Stimulated activated naive B cell treated with anti-CD40 and anti-IgM and Interleukin-4, amounts not matched to agents 10 μg/mL and 1 μg/mL and 100 μg/mL, for 72 hours (primary cell): Measurements from ENCODE around the gene LYPLA2.
"Not testable (repeated sequence)": the region's sequence is repeated elsewhere in the genome, so short reads cannot be mapped to it uniquely, and the experiment has no call there.

Experiments
- ATAC-seq, 2 donors: fragments of 150-1000 bp; cut with Tn5 transposase; replicated peaks; 2 replicates each; pipeline ENCODE4 v1.10.0; 2021; ENCODE audit warnings: moderate library complexity in 1 of 2
- DNase-seq: peaks from one replicate; pipeline ENCODE4 v3.0.0; 2021
- H3K27ac Mint-ChIP-seq: one replicate; pipeline ENCODE4 v1.8.0; 2022; ENCODE audit warnings: mild to moderate bottlenecking, mixed read lengths
- H3K27me3 Mint-ChIP-seq, 2 donors: one replicate each; pipeline ENCODE4 v1.8.0; 2022; ENCODE audit warnings: mixed read lengths in 2 of 2
- H3K36me3 Mint-ChIP-seq, 2 donors: one replicate each; pipeline ENCODE4 v1.8.0; 2022; ENCODE audit warnings: mixed read lengths in 2 of 2, mild to moderate bottlenecking in 1 of 2
- H3K4me1 Mint-ChIP-seq, 2 donors: one replicate each; pipeline ENCODE4 v1.8.0; 2022; ENCODE audit warnings: mixed read lengths in 2 of 2, mild to moderate bottlenecking in 1 of 2
- H3K4me3 Mint-ChIP-seq, 2 donors: one replicate each; pipeline ENCODE4 v1.8.0; 2022; ENCODE audit warnings: mild to moderate bottlenecking in 2 of 2, mixed read lengths in 2 of 2, moderate library complexity in 1 of 2
- H3K9me3 Mint-ChIP-seq, 2 donors: one replicate each; pipeline ENCODE4 v1.8.0; 2022; ENCODE audit warnings: mixed read lengths in 2 of 2, mild to moderate bottlenecking in 1 of 2

LYPLA2 gene

GRCh38 chr1:23801876-23802275 lies 10.9 kb downstream of the LYPLA2 start:
- Mint-ChIP-seq H3K9me3 (no peaks in the 10 kb centered on the region), H3K4me3 (peak overlapping the region; percentile 59 to 68), H3K36me3 (peaks cover 12 to 43% of the 10 kb centered on the region in 2 donors), H3K27me3 (no peaks in the 10 kb centered on the region), H3K27ac (peak overlapping the region; percentile 11), H3K4me1 (peaks cover 23 to 30% of the 10 kb centered on the region in 2 donors)
- DNase-seq, result no peak
- ATAC-seq, result no peak

DNA sequence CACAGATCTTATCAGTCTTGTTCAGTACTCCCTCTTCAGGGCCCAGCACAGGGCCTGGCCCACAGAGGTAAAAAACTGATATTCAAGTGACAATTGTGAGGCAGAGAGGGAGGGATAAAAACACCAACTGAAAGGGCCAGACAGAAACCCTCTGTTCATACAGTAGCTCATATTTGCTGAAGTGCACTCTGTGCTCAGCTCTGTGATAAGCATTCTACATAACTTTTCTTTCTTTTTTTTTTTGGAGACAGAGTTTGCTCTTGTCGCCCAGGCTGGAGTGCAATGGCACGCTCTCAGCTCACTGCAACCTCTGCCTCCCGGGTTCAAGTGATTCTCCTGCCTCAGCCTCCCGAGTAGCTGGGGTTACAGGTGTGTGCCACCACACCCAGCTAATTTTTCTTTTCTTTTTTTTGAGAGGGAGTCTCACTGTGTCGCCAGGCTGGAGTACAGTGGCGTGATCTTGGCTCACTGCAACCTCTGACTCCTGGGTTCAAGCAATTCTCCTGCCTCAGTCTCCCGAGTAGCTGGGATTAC lies 11.9 kb downstream of the LYPLA2 start:
- Mint-ChIP-seq H3K4me3 (peak overlapping the region in 1 of 2 donors; percentile 8), H3K4me1 (peaks cover 29 to 35% of the 10 kb centered on the region in 2 donors), H3K36me3 (peaks cover 9 to 46% of the 10 kb centered on the region in 2 donors)
- not testable (repeated sequence) for DNase-seq, ATAC-seq, H3K27me3 Mint-ChIP-seq, H3K27ac Mint-ChIP-seq, H3K9me3 Mint-ChIP-seq

DNA sequence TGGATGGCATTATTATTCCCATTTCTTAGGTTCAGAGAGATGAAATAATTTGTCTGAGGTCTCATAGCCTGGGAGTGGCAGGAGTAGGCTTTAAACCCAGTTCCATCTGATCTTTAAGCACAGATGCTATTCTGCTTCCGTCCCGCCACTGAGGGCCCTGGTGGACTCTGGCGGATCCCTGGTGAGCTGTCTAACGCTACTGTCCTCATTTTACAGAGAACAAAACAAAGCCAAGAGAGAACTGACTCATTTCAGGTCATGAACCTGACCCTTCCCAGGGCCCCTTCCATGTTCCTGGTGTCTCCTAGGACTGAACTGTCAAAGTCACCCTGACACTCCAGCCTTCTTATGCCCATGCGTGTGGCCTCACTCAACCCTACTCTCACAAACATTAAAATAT lies 12.7 kb downstream of the LYPLA2 start:
- Mint-ChIP-seq H3K9me3 (no peaks in the 10 kb centered on the region), H3K36me3 (peaks cover 5 to 42% of the 10 kb centered on the region in 2 donors), H3K4me3 (no peak overlapping the region), H3K4me1 (peaks cover 27 to 32% of the 10 kb centered on the region in 2 donors), H3K27ac (peak overlapping the region; percentile 5), H3K27me3 (no peaks in the 10 kb centered on the region)
- ATAC-seq (no peak), DNase-seq (no peak)

DNA sequence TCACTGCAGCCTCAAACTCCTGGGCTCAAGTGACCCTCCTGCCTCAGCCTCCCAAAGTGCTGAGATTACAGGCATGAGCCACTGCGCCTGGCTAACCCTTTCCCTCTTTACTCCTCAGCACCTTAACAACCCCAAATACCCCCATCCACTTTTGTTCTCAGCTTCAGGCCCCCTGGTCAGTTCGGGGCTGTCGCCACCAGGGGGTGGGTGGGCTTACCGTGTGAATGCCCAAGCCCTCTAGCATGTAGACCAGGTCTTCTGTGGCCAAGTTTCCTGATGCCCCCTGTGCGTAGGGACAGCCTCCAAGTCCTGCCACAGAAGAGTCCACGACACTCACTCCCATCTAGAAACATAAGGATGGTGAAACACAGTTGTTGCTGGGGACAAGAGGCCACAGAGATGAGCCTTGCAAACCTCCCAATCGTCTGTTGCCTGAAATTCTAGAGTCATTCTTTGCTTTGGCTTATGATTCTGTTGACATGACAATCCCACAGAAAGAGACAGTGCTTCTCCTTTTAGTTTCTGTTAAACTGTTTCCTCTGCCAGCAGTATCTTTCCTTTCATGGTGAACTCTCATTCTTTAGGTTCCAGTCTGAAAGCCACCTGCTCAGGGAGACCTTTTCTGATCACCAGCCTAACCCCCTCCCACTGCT lies 13.4 kb downstream of the LYPLA2 start:
- Mint-ChIP-seq H3K27ac (peak overlapping the region; percentile 84), H3K9me3 (no peaks in the 10 kb centered on the region), H3K4me3 (no peak overlapping the region), H3K4me1 (peaks cover 22 to 26% of the 10 kb centered on the region in 2 donors), H3K36me3 (peaks cover 1 to 37% of the 10 kb centered on the region in 2 donors), H3K27me3 (no peaks in the 10 kb centered on the region)
- DNase-seq (no peak), ATAC-seq (no peak)

DNA sequence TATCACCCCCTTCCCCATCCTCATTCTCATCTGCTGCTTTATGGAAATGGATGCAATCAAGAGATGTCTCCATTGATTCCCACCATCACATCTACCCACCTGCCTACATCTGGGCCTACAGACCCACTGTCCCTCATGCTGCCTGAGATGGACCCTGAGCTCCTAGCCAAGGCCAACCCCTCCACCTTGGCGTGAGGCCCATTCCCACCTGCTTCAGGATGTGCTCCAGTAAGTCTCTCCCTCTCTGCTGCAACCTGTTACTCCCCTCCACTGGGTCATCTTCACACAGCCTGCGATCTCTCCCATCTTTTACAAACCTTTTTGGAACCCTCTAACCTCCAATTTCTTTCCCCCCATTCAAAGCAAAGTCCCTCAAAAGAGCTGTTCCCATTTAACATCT lies 14.1 kb downstream of the LYPLA2 start:
- no peaks in the 10 kb centered on the region for H3K27me3 Mint-ChIP-seq
- H3K9me3 Mint-ChIP-seq, result no peaks in the 10 kb centered on the region
- no peak for DNase-seq
- peaks cover 24 to 25% of the 10 kb centered on the region in 2 donors for H3K4me1 Mint-ChIP-seq
- ATAC-seq, result no peak
- peak overlapping the region; percentile 75 for H3K27ac Mint-ChIP-seq
- peaks cover 1 to 37% of the 10 kb centered on the region in 2 donors for H3K36me3 Mint-ChIP-seq
- no peak overlapping the region for H3K4me3 Mint-ChIP-seq

DNA sequence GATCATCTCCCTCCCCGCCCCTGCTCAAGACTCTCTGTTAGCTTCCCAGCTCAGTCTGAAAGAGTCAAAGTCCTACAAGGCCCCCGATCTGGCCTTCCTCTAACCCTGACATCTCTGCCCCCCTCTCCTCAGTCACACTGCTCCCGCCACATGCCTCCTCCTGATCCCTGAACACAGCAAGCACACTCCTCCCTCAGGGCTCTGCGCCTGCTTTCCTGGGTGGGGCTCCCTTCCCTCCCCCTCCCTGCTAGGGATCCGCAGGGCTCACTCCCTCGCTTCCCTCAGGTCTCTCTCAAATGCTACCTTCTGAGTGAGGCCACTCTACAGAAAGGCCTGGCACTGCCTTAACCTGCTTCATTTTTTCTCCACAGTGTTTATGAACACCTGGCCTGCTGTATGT lies 15.3 kb downstream of the LYPLA2 start:
- Mint-ChIP-seq H3K27me3 (no peaks in the 10 kb centered on the region), H3K4me1 (peaks cover 32 to 34% of the 10 kb centered on the region in 2 donors), H3K4me3 (no peak overlapping the region), H3K9me3 (no peaks in the 10 kb centered on the region), H3K36me3 (peaks cover 4 to 37% of the 10 kb centered on the region in 2 donors), H3K27ac (peak overlapping the region; percentile 42)
- DNase-seq, result no peak
- ATAC-seq, result no peak

DNA sequence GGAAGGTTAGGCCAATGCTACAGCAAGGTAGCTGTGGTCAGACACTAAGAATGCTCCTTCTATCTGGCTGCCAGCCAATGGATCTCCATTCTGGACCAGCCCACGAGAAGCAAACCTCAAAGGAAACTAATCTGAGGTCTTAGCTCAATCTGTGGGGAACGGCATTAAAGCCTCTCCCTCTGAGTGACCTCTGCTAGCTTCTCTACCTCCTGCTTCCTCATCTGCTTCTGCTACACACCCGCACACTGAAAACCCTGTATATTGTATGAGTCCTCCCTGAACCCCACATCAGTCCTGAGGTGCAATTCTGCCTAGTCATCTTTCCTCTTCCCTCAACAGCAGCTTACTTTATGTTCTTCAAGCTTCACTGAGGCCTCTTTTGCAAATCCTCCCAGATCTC lies 16.5 kb downstream of the LYPLA2 start:
- no peak for DNase-seq
- H3K27ac Mint-ChIP-seq, result peak overlapping the region; percentile 2
- no peaks in the 10 kb centered on the region for H3K9me3 Mint-ChIP-seq
- H3K4me1 Mint-ChIP-seq, result peaks cover 33% of the 10 kb centered on the region in 2 donors
- ATAC-seq, result no peak
- H3K4me3 Mint-ChIP-seq, result no peak overlapping the region
- no peaks in the 10 kb centered on the region for H3K27me3 Mint-ChIP-seq
- H3K36me3 Mint-ChIP-seq, result peaks cover 11 to 46% of the 10 kb centered on the region in 2 donors

DNA sequence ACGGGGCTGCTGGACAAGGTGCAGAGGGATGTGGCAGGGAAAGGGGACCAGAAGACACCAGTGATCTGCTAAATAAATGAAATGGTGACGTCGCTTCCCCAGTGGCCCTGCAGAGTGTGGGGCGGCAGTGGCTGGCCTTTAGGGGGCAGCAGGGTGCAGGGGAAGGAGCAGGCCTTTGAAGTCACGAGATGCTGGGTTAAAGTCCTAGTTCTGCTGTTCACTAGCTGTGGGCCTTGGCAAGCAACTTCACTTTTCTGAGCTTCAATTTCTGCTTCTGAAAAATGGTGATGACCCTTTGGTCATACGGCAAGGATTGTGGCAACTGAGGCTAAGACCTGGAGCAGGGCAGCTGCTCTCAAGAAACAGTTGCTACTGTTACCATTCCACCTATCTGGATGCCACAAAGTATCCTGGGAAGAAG lies 18.8 kb downstream of the LYPLA2 start:
- Mint-ChIP-seq H3K36me3 (peaks cover 16 to 44% of the 10 kb centered on the region in 2 donors), H3K4me3 (no peak overlapping the region), H3K4me1 (peaks cover 35 to 37% of the 10 kb centered on the region in 2 donors), H3K27ac (peak overlapping the region; percentile 42), H3K9me3 (no peaks in the 10 kb centered on the region), H3K27me3 (no peaks in the 10 kb centered on the region)
- peak; percentile 87 to 89 for ATAC-seq
- peak; percentile 73 for DNase-seq

GRCh38 chr1:23810818-23811540 lies 20.0 kb downstream of the LYPLA2 start:
- Mint-ChIP-seq H3K27ac (peak overlapping the region; percentile 59), H3K4me1 (peaks cover 27 to 37% of the 10 kb centered on the region in 2 donors), H3K9me3 (no peaks in the 10 kb centered on the region), H3K27me3 (no peaks in the 10 kb centered on the region), H3K4me3 (no peak overlapping the region), H3K36me3 (peaks cover 16 to 34% of the 10 kb centered on the region in 2 donors)
- DNase-seq (peak; percentile 64), ATAC-seq (peak; percentile 86 to 91)

- no peak for ATAC-seq
- Mint-ChIP-seq H3K36me3 (peaks cover 28 to 40% of the 10 kb centered on the region in 2 donors), H3K9me3 (no peaks in the 10 kb centered on the region), H3K27ac (no peak overlapping the region), H3K4me1 (peaks cover 25 to 38% of the 10 kb centered on the region in 2 donors), H3K4me3 (no peak overlapping the region), H3K27me3 (no peaks in the 10 kb centered on the region)
- DNase-seq, result no peak
These were observed 23.1 kb downstream of the LYPLA2 start for GRCh38 chr1:23814016-23814415.

DNA sequence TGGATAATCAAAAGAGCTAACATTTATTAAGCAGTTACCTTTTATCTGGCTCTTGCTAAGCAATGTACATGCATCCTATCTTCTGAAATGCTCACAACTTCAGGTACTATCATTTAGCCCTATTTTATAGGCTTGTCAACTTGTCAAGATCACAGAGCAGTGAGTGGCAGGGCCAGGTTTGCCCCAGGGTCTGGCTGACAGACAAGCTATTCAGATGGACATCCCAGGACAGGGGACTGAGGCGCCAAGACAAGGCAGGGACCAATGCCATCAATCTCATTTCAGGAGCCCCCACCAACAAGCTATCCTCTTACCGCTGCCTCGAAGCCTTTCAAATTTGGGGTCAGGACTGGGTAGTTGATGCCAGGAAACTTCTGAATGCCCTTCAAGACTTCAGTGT lies 25.4 kb downstream of the LYPLA2 start:
- Mint-ChIP-seq H3K9me3 (no peaks in the 10 kb centered on the region), H3K27me3 (no peaks in the 10 kb centered on the region), H3K4me3 (no peak overlapping the region), H3K36me3 (peaks cover 32 to 37% of the 10 kb centered on the region in 2 donors), H3K27ac (no peak overlapping the region), H3K4me1 (peaks cover 9 to 24% of the 10 kb centered on the region in 2 donors)
- no peak for DNase-seq
- ATAC-seq, result no peak

GRCh38 chr1:23816906-23817305 lies 26.0 kb downstream of the LYPLA2 start:
- ATAC-seq (no peak), DNase-seq (no peak)
- Mint-ChIP-seq H3K4me1 (peaks cover 8 to 26% of the 10 kb centered on the region in 2 donors), H3K27me3 (no peaks in the 10 kb centered on the region), H3K9me3 (no peaks in the 10 kb centered on the region), H3K27ac (no peak overlapping the region), H3K36me3 (peaks cover 29 to 38% of the 10 kb centered on the region in 2 donors), H3K4me3 (no peak overlapping the region)

DNA sequence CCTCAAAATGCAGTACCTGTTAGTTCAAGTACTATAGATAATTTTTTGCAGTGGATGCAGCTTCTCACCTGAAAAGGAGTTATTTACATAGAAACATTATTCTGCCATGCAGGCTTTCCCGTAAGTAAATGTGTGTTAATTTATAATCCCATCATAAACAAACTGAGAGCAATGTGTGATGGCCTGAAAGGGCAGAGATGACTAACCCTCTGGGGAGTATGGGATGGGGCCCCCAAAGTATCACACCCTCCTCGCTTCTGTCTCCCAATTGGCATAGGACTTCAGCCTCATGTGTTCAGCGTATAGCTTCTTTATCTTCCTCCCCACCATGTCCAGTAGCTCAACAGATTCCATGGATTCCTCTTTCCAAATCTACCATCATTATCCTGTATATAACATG lies 26.7 kb downstream of the LYPLA2 start:
- Mint-ChIP-seq H3K36me3 (peaks cover 24 to 31% of the 10 kb centered on the region in 2 donors), H3K27ac (no peak overlapping the region), H3K4me3 (no peak overlapping the region), H3K9me3 (no peaks in the 10 kb centered on the region), H3K4me1 (peaks cover 5 to 22% of the 10 kb centered on the region in 2 donors), H3K27me3 (no peaks in the 10 kb centered on the region)
- DNase-seq (no peak), ATAC-seq (peak in 1 of 2 donors; percentile 38)

GRCh38 chr1:23823767-23824166 lies 32.8 kb downstream of the LYPLA2 start:
- Mint-ChIP-seq H3K36me3 (peaks cover 4 to 8% of the 10 kb centered on the region in 2 donors), H3K27me3 (no peaks in the 10 kb centered on the region), H3K9me3 (no peaks in the 10 kb centered on the region), H3K4me3 (peak overlapping the region; percentile 32 to 60), H3K4me1 (peaks cover 10 to 34% of the 10 kb centered on the region in 2 donors), H3K27ac (peak overlapping the region; percentile 62)
- DNase-seq, result no peak
- ATAC-seq, result no peak
